Upper lobe of left lung (tissue), 6 donors: ENCODE data around the gene LRBA. TPM values are rescaled to one million over a fixed set of nuclear protein-coding genes. Genes with fewer than 3 reads are reported as not detected.

Experiments
- ATAC-seq, 2 donors: fragments of 200-7000 bp; cut with Tn5 transposase; one replicate each; pipeline ENCODE4 v1.9.1; 2022; ENCODE audit warnings: mild to moderate bottlenecking in 2 of 2, moderate library complexity in 2 of 2; ENCODE audit not compliant: low FRiP score in 2 of 2
- DNase-seq, 2 donors: peaks; one replicate each; pipeline ENCODE4 v3.0.0-alpha.2; 2019 to 2020
- H3K27ac ChIP-seq, 4 donors: fragments of 200-600 bp; sonication (generic); one replicate each; pipeline ENCODE4 v1.5.1; 2016 to 2019
- H3K27me3 ChIP-seq, 4 donors: fragments of 200-600 bp; sonication (generic); one replicate each; pipeline ENCODE4 v1.5.1; 2017 to 2019
- H3K36me3 ChIP-seq, 4 donors: fragments of 200-600 bp; sonication (generic); one replicate each; pipeline ENCODE4 v1.5.1; 2016 to 2019
- H3K4me1 ChIP-seq, 4 donors: fragments of 200-600 bp; sonication (generic); one replicate each; pipeline ENCODE4 v1.5.1; 2018 to 2019
- H3K4me3 ChIP-seq, 4 donors: fragments of 200-600 bp; sonication (generic); one replicate each; pipeline ENCODE4 v1.5.1; 2017 to 2019; ENCODE audit warnings: mild to moderate bottlenecking in 2 of 4, moderate library complexity in 1 of 4
- H3K9me3 ChIP-seq, 4 donors: fragments of 200-600 bp; sonication (generic); one replicate each; pipeline ENCODE4 v1.5.1; 2018 to 2019
- EP300 ChIP-seq, 4 donors: sonication (generic); formaldehyde crosslinking; IDR thresholded peaks; one replicate each; pipeline ENCODE4 v1.5.1; 2017; ENCODE audit warnings: antibody characterized with exemption in 4 of 4, control low read depth in 2 of 4
- POLR2A ChIP-seq, 4 donors: fragments of 450-650 bp; IDR thresholded peaks; one replicate each; pipeline ENCODE4 v1.5.1; 2016 to 2017; ENCODE audit warnings: antibody characterized with exemption in 4 of 4, mild to moderate bottlenecking in 2 of 4
- POLR2AphosphoS5 ChIP-seq, 2 donors: sonication (generic); formaldehyde crosslinking; IDR thresholded peaks; one replicate each; pipeline ENCODE4 v1.5.1; 2017; ENCODE audit warnings: antibody characterized with exemption in 2 of 2
- WGBS, 2 donors: methylation state at CpG; one replicate each; pipeline ENCODE4 v1.1.5; 2017 to 2018; 5-methylcytosine and 5-hydroxymethylcytosine counted together
- total RNA-seq, 6 donors: library from RNA; depleted of rRNA in 4 of 6; stranded (reverse); fragments of >200 nt in 4 of 6; gene quantifications; one replicate each; pipeline versions ENCODE4 v1.1.0 to v1.2.1, GENCODE V29; 2016 to 2021
- TF ChIP-seq, protein P1 (sequence below), 6 experiments: fragments of 450-650 bp in 4 of 6; fragments of 200-600 bp in 2 of 6; sonication (generic) in 2 of 6; IDR thresholded peaks; one replicate each; pipeline ENCODE4 v1.5.1; 2016 to 2019; ENCODE audit warnings: antibody characterized with exemption in 6 of 6
- donor health status: DM: no; HTN: no; CAD: no; lungs with moderate emphysema.
- donor health status: DM: no; HTN: yes; CAD: no; lungs with severe emphysema.

LRBA gene
- total RNA-seq, 6 donors from 2014 or later, result 34.7 to 139 (median 56.4) TPM

DNA sequence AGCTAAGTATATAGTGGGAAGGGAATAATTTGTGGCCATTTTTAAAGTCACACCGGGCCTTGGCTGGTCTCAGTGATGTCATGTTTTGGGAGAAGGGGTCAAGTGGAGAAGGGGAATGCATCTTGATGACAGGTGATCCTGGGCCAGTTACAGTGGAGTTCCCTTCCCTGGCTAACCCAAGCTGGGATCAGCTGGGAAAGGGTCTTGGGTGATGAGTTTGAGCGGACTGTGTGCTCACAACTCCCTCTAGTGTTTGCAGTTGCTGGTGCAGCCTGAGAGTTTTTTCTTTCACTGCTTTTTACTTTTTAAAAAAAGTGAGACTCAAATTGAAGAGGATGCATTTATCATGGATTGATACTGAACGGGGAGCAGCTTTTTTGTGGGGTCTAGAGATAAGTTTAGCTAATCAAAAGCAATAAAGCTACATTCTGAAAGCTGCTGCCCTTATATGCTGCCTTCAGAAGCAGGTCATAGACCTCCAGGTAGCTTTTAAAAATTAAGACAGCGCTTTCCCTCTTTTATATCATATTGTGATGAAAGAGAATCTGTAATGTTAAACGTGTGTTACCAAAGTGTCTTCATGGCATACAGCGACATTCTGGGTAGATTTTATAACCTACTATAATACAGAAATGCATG, 772.1 kb downstream of the LRBA start:
- 52 to 53% methylated on average over 6 of the region's 6 CpGs for WGBS, 2 donors
- H3K27me3 ChIP-seq, result no peaks in the 10 kb centered on the region
- H3K4me1 ChIP-seq, result peaks cover 0 to 8% (median 0%) of the 10 kb centered on the region in 4 donors
- H3K27ac ChIP-seq, result no peak overlapping the region
- no peak overlapping the region for H3K4me3 ChIP-seq
- TF ChIP-seq POLR2A (IDR thresholded peaks at IDR 0.05) (no peak), EP300 (IDR thresholded peaks at IDR 0.05) (no peak), POLR2AphosphoS5 (IDR thresholded peaks at IDR 0.05) (no peak)
- TF ChIP-seq, protein P1, sequence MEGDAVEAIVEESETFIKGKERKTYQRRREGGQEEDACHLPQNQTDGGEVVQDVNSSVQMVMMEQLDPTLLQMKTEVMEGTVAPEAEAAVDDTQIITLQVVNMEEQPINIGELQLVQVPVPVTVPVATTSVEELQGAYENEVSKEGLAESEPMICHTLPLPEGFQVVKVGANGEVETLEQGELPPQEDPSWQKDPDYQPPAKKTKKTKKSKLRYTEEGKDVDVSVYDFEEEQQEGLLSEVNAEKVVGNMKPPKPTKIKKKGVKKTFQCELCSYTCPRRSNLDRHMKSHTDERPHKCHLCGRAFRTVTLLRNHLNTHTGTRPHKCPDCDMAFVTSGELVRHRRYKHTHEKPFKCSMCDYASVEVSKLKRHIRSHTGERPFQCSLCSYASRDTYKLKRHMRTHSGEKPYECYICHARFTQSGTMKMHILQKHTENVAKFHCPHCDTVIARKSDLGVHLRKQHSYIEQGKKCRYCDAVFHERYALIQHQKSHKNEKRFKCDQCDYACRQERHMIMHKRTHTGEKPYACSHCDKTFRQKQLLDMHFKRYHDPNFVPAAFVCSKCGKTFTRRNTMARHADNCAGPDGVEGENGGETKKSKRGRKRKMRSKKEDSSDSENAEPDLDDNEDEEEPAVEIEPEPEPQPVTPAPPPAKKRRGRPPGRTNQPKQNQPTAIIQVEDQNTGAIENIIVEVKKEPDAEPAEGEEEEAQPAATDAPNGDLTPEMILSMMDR (IDR thresholded peaks at IDR 0.05), result peak; percentile 39 to 77 (median 68)
- DNase-seq (no peak), ATAC-seq (peak; percentile 27 to 74)
- peaks cover 0 to under 1% (median 0%) of the 10 kb centered on the region in 4 donors for H3K36me3 ChIP-seq
- H3K9me3 ChIP-seq, result no peaks in the 10 kb centered on the region

DNA sequence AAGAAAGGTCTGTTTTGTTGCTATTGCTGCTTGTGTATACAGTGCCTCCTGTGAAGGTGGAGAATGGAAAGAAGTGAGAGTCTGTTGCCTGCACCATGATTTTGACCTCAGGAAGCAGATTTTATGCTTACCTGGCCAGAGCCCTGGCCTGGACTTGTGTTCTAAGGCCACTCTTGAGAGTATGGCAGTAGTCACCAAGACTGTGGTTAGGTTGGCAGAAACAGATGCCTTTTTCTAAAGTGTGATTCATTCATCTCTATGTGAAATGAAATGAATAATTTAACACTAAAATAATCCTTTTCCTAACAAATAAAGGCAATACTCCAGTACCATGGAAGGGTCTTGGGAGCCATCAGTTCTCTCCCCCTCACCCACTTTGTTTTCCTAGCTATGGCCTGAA, 775.1 kb downstream of the LRBA start:
- Histone ChIP-seq H3K27me3 (no peaks in the 10 kb centered on the region), H3K27ac (no peak overlapping the region), H3K4me1 (peaks cover 0 to 6% (median 0%) of the 10 kb centered on the region in 4 donors), H3K36me3 (no peaks in the 10 kb centered on the region), H3K4me3 (no peak overlapping the region), H3K9me3 (no peaks in the 10 kb centered on the region)
- ATAC-seq (no peak), DNase-seq (no peak)
- no peak for TF ChIP-seq POLR2AphosphoS5 (IDR thresholded peaks at IDR 0.05)
- TF ChIP-seq, protein P1 (IDR thresholded peaks at IDR 0.05), result no peak
- no peak for TF ChIP-seq POLR2A (IDR thresholded peaks at IDR 0.05)
- TF ChIP-seq EP300 (IDR thresholded peaks at IDR 0.05), result no peak

DNA sequence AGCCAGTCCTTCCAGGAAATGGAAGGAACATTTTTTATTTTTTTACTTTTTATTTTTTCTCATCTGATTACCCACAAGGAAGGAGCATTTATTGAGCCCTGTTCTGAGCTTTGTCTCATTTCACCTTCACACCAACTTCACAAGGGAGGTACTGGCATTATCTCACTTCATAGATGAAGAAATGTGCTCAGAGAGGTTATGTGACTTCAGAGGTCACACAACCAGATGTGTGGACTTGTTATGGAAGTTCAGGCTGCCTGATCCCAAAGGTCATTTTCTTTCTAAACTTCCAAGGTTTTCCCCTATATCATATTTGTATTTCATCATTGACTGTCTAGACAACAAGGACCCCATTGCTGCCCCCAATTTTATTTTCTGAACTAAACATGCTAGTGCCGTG, 776.5 kb downstream of the LRBA start:
- WGBS, 2 donors, result 94 to 100% methylated on average over 1 of the region's 1 CpG
- H3K4me3 ChIP-seq, result no peak overlapping the region
- TF ChIP-seq, protein P1 (IDR thresholded peaks at IDR 0.05), result no peak
- no peak for TF ChIP-seq EP300 (IDR thresholded peaks at IDR 0.05)
- no peak for TF ChIP-seq POLR2AphosphoS5 (IDR thresholded peaks at IDR 0.05)
- no peak for TF ChIP-seq POLR2A (IDR thresholded peaks at IDR 0.05)
- ATAC-seq (no peak), DNase-seq (no peak)
- no peaks in the 10 kb centered on the region for H3K4me1 ChIP-seq
- no peaks in the 10 kb centered on the region for H3K9me3 ChIP-seq
- no peaks in the 10 kb centered on the region for H3K36me3 ChIP-seq
- no peak overlapping the region for H3K27ac ChIP-seq
- no peaks in the 10 kb centered on the region for H3K27me3 ChIP-seq

DNA sequence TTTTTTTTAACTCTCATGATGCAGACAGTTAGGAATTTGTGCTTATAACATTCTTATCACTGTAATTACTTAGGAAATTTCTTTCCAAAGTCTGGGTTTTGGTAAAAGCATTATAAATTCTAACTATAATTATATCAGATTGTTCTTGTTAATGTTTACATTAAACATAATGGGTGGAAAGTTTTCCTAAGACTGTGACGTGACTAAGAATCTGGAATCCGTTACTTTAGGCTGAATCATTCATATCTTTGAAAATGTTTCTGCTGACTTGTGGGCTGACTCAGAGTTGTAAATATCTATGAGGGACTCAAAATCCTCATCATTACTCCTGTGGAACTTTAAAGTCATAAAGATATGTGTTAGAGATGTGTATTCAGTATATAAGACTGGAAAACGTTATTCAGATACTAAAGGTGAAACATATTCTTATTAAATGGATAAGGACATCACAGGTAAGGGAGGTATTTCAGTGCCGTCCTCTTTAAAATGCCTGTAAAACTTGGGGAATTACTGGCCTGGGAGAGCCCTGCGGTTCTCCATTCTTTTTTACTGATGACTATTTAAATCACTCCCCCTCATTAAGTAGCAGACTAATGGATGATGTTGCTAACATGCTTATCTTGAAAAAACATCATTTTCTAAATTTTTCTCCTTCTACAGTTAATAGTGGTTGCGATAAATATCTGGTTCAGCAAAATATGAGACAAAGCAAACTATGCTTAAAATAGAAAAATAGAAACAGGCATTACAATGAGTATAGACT, 777.8 kb downstream of the LRBA start:
- no peak overlapping the region for H3K4me3 ChIP-seq
- no peaks in the 10 kb centered on the region for H3K9me3 ChIP-seq
- no peak overlapping the region for H3K27ac ChIP-seq
- peaks cover 0 to 6% (median 0%) of the 10 kb centered on the region in 4 donors for H3K36me3 ChIP-seq
- H3K4me1 ChIP-seq, result no peaks in the 10 kb centered on the region
- ATAC-seq (peak in 1 of 2 donors; percentile 56), DNase-seq (no peak)
- WGBS, 2 donors, result 77 to 80% methylated on average over 6 of the region's 6 CpGs
- TF ChIP-seq, protein P1 (IDR thresholded peaks at IDR 0.05), result no peak
- TF ChIP-seq POLR2AphosphoS5 (IDR thresholded peaks at IDR 0.05), result no peak
- H3K27me3 ChIP-seq, result no peaks in the 10 kb centered on the region
